Kidney (tissue), 14 donors: ENCODE data around the gene ZNF827. TPM values are rescaled to one million over a fixed set of nuclear protein-coding genes. Genes with fewer than 3 reads are reported as not detected.

Source experiments
- DNase-seq, 5 donors: peaks; one replicate each; pipeline ENCODE4 v3.0.0-alpha.2; 2013 to 2020
- FAIRE-seq: peaks from 2 replicates; lab custom pipeline; 2012; peaks lifted over from hg19 to GRCh38; lab: Jason Lieb, UNC
- H3K27ac ChIP-seq, 2 donors: one replicate each; pipeline ENCODE4 v1.7.0; 2013; ENCODE audit warnings: low read depth in 2 of 2, low read length in 2 of 2, inconsistent platforms in 1 of 2
- H3K27me3 ChIP-seq: one replicate; pipeline ENCODE4 v1.7.1; 2013; ENCODE audit warnings: low read length, inconsistent platforms; ENCODE audit not compliant: control insufficient read depth, insufficient read depth
- H3K36me3 ChIP-seq, 3 donors: one replicate each; pipeline versions ENCODE4 v1.7.0 to v1.7.1; 2013; ENCODE audit warnings: low read length in 3 of 3, control low read depth in 1 of 3, inconsistent platforms in 1 of 3; ENCODE audit not compliant: insufficient read depth in 3 of 3, control insufficient read depth in 2 of 3
- H3K4me1 ChIP-seq, 3 donors: one replicate each; pipeline versions ENCODE4 v1.7.0 to v1.7.1; 2013; ENCODE audit warnings: low read length in 3 of 3, inconsistent platforms in 1 of 3, low read depth in 1 of 3; ENCODE audit not compliant: control insufficient read depth in 2 of 3, insufficient read depth in 2 of 3
- H3K4me3 ChIP-seq, 3 donors: one replicate each; pipeline versions ENCODE4 v1.7.0 to v1.8.1; 2013; ENCODE audit warnings: low read length in 3 of 3, control low read depth in 1 of 3, inconsistent platforms in 1 of 3
- H3K9ac ChIP-seq, 3 donors: one replicate each; pipeline versions ENCODE4 v1.7.0 to v1.7.1; 2013; ENCODE audit warnings: low read length in 3 of 3, control low read depth in 1 of 3, inconsistent platforms in 1 of 3
- H3K9me3 ChIP-seq, 3 donors: one replicate each; pipeline versions ENCODE4 v1.7.0 to v1.7.1; 2013; ENCODE audit warnings: low read length in 3 of 3, control low read depth in 1 of 3, inconsistent platforms in 1 of 3; ENCODE audit not compliant: control insufficient read depth in 2 of 3, insufficient read depth in 1 of 3
- intact Hi-C: fragments of 100-400 bp; cut with DNase I; formaldehyde crosslinking; loops from one replicate; pipeline ENCODE4 v1.11.1; 2022
- polyA plus RNA-seq: library from polyadenylated mRNA; stranded (reverse); fragments of 350-450 nt; fragmentation: Illumina TruSeq; extraction: RNeasy Lipid Tissue Mini Kit (QIAGEN cat#74804); gene quantifications from one replicate; pipeline ENCODE4 v1.2.3, GENCODE V29; 2014; ENCODE audit warnings: low read depth, low replicate concordance; ENCODE audit not compliant: insufficient read depth
- total RNA-seq: library from RNA; stranded (reverse); fragmentation: NEBNext Ultra II Directional; extraction: Animal tissue kit (Norgen Biotek cat#: 25700); gene quantifications from one replicate; pipeline ENCODE4 v1.2.1, GENCODE V29; 2021
- TF ChIP-seq, protein P1 (sequence below): IDR thresholded peaks from 3 replicates; pipeline ENCODE4 v1.5.1; 2012; ENCODE audit warnings: mild to moderate bottlenecking, moderate library complexity, borderline replicate concordance; ENCODE audit not compliant: insufficient read depth; ENCODE audit errors: extremely low read depth
- donor health status: control.
- donor health status: control.
- donor health status: control.
- donor health status: control.
- donor health status: control.
- donor health status: DM: yes; HTN: yes; CAD: no.
- donor health status: Normal renal cell carcinoma (clear cell type).

The ZNF827 gene
- total and polyA plus RNA-seq, 2 donors from 2014 or later: 3.5 to 22.6 TPM

DNA sequence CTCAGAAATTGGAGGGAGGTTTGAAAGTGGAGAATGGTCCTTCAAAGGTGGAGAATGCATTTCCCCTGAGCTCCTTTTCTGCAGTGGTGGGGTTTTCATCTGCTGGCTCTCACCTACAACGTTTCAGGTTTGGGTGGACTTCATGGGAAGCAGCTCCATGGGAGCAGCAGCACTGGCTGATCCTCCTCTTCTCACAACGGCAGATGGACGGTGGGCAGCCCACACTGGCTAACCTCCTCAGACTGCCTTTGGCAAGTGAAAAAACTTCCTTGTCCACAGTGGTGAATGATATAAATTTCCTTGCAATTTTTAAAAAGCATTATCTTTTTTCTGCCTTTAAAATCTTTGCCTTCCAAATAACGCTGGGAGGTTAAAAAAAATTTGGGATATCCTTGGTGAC lies 93.5 kb downstream of the ZNF827 start:
- FAIRE-seq (no peak), DNase-seq (no peak)
- peaks cover 2 to 15% (median 5%) of the 10 kb centered on the region in 3 donors for H3K36me3 ChIP-seq
- no peaks in the 10 kb centered on the region for H3K27me3 ChIP-seq
- no peak overlapping the region for H3K9ac ChIP-seq
- TF ChIP-seq, protein P1, sequence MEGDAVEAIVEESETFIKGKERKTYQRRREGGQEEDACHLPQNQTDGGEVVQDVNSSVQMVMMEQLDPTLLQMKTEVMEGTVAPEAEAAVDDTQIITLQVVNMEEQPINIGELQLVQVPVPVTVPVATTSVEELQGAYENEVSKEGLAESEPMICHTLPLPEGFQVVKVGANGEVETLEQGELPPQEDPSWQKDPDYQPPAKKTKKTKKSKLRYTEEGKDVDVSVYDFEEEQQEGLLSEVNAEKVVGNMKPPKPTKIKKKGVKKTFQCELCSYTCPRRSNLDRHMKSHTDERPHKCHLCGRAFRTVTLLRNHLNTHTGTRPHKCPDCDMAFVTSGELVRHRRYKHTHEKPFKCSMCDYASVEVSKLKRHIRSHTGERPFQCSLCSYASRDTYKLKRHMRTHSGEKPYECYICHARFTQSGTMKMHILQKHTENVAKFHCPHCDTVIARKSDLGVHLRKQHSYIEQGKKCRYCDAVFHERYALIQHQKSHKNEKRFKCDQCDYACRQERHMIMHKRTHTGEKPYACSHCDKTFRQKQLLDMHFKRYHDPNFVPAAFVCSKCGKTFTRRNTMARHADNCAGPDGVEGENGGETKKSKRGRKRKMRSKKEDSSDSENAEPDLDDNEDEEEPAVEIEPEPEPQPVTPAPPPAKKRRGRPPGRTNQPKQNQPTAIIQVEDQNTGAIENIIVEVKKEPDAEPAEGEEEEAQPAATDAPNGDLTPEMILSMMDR: no peak
- intact Hi-C loops: no loop called here
- no peaks in the 10 kb centered on the region for H3K4me1 ChIP-seq
- H3K9me3 ChIP-seq: no peaks in the 10 kb centered on the region
- H3K27ac ChIP-seq: no peak overlapping the region
- no peak overlapping the region for H3K4me3 ChIP-seq

DNA sequence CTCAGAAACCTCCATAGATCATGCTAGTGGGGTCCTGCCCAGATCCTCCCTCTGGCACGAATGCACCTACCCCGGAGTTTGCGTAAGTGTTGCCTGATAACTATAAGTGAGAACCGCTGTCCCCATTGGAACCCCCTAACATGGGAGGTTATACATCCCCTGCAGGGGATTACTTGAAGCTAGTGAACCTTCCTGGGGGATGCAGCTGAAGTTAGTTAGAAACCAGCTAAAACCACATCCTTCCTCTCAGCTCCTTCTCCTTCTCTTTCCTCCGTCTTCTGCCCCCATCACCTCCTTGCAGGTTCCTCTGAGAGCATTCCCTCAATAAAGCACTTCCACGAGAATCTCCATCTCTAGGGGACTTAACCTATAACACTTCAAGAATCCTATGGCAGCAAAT lies 95.0 kb downstream of the ZNF827 start:
- H3K9me3 ChIP-seq: no peaks in the 10 kb centered on the region
- no peak overlapping the region for H3K9ac ChIP-seq
- H3K27ac ChIP-seq: no peak overlapping the region
- H3K36me3 ChIP-seq: peaks cover 2 to 15% (median 5%) of the 10 kb centered on the region in 3 donors
- H3K4me3 ChIP-seq: no peak overlapping the region
- H3K4me1 ChIP-seq: no peaks in the 10 kb centered on the region
- TF ChIP-seq, protein P1: no peak
- DNase-seq (no peak), FAIRE-seq (no peak)
- no peaks in the 10 kb centered on the region for H3K27me3 ChIP-seq
- intact Hi-C loops: no loop called here

DNA sequence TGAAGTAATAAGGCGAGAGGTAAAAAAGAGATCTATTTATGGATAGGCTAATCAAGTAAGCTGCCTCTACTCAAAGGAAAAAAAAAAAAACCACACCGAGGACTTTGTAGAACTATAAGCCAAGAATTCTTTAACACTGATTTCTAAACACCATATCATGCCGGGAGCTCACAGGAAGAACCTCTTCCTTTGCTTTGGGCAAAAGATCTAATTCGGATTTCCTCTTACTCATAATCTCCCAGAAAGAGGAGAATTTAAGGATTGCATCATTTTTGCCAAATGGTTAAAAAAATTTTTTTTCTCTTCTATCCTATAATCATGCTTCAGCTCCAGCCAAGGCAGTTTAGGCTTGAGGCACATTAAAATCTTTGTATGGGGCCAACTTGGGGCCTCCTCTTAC lies 95.5 kb downstream of the ZNF827 start:
- Histone ChIP-seq H3K27me3 (no peaks in the 10 kb centered on the region), H3K4me1 (no peaks in the 10 kb centered on the region), H3K27ac (no peak overlapping the region), H3K9ac (no peak overlapping the region), H3K4me3 (no peak overlapping the region), H3K36me3 (peaks cover 2 to 15% (median 5%) of the 10 kb centered on the region in 3 donors), H3K9me3 (no peaks in the 10 kb centered on the region)
- intact Hi-C loops: no loop called here
- FAIRE-seq: no peak
- no peak for DNase-seq
- TF ChIP-seq, protein P1: no peak

DNA sequence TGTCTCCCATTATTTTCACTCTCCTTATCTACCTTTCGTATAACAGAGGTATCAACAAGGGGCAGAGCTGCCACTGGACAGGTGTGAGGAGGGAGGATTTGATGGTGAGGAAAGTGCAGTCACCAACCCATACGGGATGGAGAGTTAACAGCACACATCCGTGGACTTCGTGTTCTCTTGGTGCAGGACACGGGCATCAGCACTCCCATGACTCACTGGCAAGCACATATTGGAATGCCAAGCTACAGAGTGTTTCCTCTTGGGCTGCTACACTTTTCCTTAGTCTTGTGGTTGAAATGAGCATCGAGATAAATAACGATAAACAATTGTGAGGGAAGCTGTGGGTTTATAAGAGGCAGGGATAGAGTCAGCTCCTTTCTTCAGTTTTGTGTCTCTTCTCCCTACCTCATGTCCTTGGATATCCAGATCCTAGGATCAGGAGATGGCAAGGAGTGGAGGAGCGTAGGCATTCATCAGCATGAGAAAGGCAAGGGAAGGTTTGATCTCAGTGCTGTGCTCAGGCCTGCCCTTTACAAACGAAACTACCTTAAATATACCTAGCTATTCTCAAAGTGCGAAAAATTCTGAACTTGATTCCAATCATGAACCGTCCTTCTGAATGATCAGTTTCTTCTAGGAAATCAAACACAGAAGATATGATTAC lies 96.3 kb downstream of the ZNF827 start:
- peaks cover 2 to 15% (median 5%) of the 10 kb centered on the region in 3 donors for H3K36me3 ChIP-seq
- no peak for DNase-seq
- no peaks in the 10 kb centered on the region for H3K9me3 ChIP-seq
- H3K4me1 ChIP-seq: no peaks in the 10 kb centered on the region
- TF ChIP-seq, protein P1: no peak
- intact Hi-C loops: no loop called here
- no peaks in the 10 kb centered on the region for H3K27me3 ChIP-seq
- H3K27ac ChIP-seq: no peak overlapping the region
- no peak overlapping the region for H3K4me3 ChIP-seq
- no peak overlapping the region for H3K9ac ChIP-seq
- no peak for FAIRE-seq
